Mesodermal cell (in vitro differentiated cells): ENCODE results near the gene AOPEP.
"Not testable (repeated sequence)": the region's sequence is repeated elsewhere in the genome, so short reads cannot be mapped to it uniquely, and the experiment has no call there.

ENCODE experiments used
- H3K27ac ChIP-seq: 2 replicates; pipeline ENCODE4 v1.7.0; 2013; ENCODE audit warnings: mild to moderate bottlenecking, low read depth, low read length, moderate library complexity; ENCODE audit not compliant: severe bottlenecking
- H3K36me3 ChIP-seq: 2 replicates; pipeline ENCODE4 v1.7.1; 2013; ENCODE audit warnings: mild to moderate bottlenecking, low read length, moderate library complexity; ENCODE audit not compliant: control insufficient read depth, insufficient read depth
- H3K4me1 ChIP-seq: one replicate; pipeline ENCODE4 v1.7.1; 2013; ENCODE audit warnings: mild to moderate bottlenecking, low read length; ENCODE audit not compliant: insufficient read depth, control insufficient read depth, poor library complexity, severe bottlenecking
- H3K4me3 ChIP-seq: 2 replicates; pipeline ENCODE4 v1.7.0; 2013; ENCODE audit warnings: low read length, control low read depth, mild to moderate bottlenecking; ENCODE audit not compliant: insufficient read depth, poor library complexity, severe bottlenecking; ENCODE audit errors: extremely low read depth
- H3K9me3 ChIP-seq: 2 replicates; pipeline ENCODE4 v1.7.1; 2013; ENCODE audit warnings: mild to moderate bottlenecking, low read length, moderate library complexity; ENCODE audit not compliant: control insufficient read depth
- WGBS, 2 experiments: methylation state at CpG; one replicate each; pipeline ENCODE4 v1.1.5; 2013; ENCODE audit warnings: missing lambda C conversion rate in 2 of 2; ENCODE audit not compliant: insufficient coverage in 2 of 2; 5-methylcytosine and 5-hydroxymethylcytosine counted together

The AOPEP gene

GRCh38 chr9:94826644-94827410 is 100.3 kb downstream of the AOPEP start:
- peaks cover 10% of the 10 kb centered on the region for H3K36me3 ChIP-seq
- no peaks in the 10 kb centered on the region for H3K9me3 ChIP-seq
- peaks cover 41% of the 10 kb centered on the region for H3K4me1 ChIP-seq
- no CpG with 5 or more reads among the region's 3 CpGs for WGBS, 2 experiments
- H3K4me3 ChIP-seq, result no peak overlapping the region
- peak overlapping the region; percentile 73 for H3K27ac ChIP-seq

GRCh38 chr9:94827584-94828304 is 101.2 kb downstream of the AOPEP start:
- H3K4me3 ChIP-seq, result no peak overlapping the region
- H3K4me1 ChIP-seq, result peaks cover 32% of the 10 kb centered on the region
- no peaks in the 10 kb centered on the region for H3K9me3 ChIP-seq
- H3K27ac ChIP-seq, result peak overlapping the region; percentile 73
- 86 to 89% methylated on average over 3 to 6 of the region's 8 CpGs for WGBS, 2 experiments
- peaks cover 10% of the 10 kb centered on the region for H3K36me3 ChIP-seq

DNA sequence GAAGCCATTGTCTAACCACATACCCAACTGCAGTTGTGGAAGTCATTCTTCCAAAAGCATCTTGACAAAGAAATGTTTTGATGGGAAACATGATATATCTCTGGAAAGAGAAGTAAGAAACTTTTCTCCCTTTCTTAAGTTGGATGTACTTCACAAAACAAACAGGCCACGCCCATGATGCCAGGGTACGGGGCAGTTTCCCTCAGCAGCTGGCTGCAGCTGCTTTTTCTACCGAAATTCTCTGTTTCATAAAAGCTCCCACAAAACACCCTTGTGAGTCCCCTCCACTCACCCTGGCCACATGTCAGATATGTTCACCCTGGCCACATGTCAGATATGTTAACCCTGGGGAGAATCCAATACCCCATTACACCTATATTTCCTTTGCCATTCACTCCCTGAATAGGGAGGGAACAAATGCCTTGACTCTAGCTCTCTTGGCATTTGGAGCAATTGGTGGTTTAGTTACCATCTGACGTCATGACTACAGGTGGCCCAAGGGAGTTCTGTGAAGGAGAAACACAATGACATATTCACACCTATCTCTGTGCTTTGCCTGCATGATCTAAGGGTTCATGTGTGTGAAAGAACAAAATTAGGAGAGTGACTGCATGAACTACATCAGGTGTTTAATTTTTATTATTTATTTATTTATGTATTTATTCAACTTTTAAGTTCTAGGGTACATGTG is 103.0 kb downstream of the AOPEP start:
- H3K4me1 ChIP-seq, result peaks cover 27% of the 10 kb centered on the region
- no peak overlapping the region for H3K4me3 ChIP-seq
- peaks cover 10% of the 10 kb centered on the region for H3K36me3 ChIP-seq
- no peak overlapping the region for H3K27ac ChIP-seq
- 93 to 100% methylated on average over 3 of the region's 4 CpGs for WGBS, 2 experiments
- H3K9me3 ChIP-seq, result no peaks in the 10 kb centered on the region

GRCh38 chr9:94830071-94830604 is 103.6 kb downstream of the AOPEP start:
- H3K4me3 ChIP-seq, H3K9me3 ChIP-seq, H3K27ac ChIP-seq: not testable (repeated sequence)
- WGBS, 2 experiments, result 0 to 100% methylated on average over 1 of the region's 3 CpGs
- H3K4me1 ChIP-seq, result peaks cover 21% of the 10 kb centered on the region
- peaks cover 10% of the 10 kb centered on the region for H3K36me3 ChIP-seq

DNA sequence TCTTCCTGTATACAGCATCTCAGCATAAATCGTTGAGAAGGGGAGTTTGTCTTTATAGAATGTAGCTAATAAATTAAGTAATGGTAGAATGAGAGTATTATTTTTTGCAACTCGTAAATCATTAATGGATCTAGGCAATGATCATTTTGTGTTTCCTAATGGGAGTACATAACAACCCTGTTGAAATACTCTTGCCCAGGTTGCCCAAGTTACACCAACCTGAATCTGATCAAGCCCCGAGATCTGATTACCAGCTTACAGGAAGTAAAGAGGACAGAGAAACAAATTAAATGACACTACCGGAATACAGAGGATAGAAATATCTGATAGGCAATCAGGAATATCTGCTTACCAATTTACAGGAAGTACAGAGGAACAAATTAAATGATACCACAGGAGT is 107.3 kb downstream of the AOPEP start:
- WGBS, 2 experiments, result 83% methylated on average over 4 of the region's 4 CpGs; no CpG with 5 or more reads in 1 of the 2 experiments
- no peak overlapping the region for H3K27ac ChIP-seq
- H3K36me3 ChIP-seq, result no peaks in the 10 kb centered on the region
- no peaks in the 10 kb centered on the region for H3K4me1 ChIP-seq
- H3K4me3 ChIP-seq, result no peak overlapping the region
- no peaks in the 10 kb centered on the region for H3K9me3 ChIP-seq

GRCh38 chr9:94837404-94837803 is 110.9 kb downstream of the AOPEP start:
- no peak overlapping the region for H3K4me3 ChIP-seq
- H3K27ac ChIP-seq, result no peak overlapping the region
- H3K4me1 ChIP-seq, result no peaks in the 10 kb centered on the region
- H3K36me3 ChIP-seq, result no peaks in the 10 kb centered on the region
- no peaks in the 10 kb centered on the region for H3K9me3 ChIP-seq
- 100% methylated on average over 1 of the region's 5 CpGs; no CpG with 5 or more reads in 1 of the 2 experiments for WGBS, 2 experiments

DNA sequence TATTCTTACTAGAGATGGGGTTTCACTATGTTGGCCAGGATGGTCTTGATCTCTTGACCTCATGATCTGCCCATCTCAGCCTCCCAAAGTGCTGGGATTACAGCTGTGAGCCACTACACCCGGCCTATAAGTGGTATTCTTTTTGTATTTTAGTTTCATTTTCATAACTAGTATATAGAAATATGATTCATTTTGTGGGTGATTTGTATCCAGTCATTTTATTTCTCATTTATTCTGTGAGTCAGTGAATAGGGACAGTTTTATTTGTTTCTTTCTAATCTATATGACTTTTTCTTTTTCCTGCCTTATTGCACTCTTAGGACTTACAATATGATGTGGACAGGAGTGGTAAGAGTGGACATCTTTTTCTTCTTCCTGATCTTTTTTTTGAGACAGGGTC is 112.9 kb downstream of the AOPEP start:
- no peak overlapping the region for H3K4me3 ChIP-seq
- no peak overlapping the region for H3K27ac ChIP-seq
- peaks cover 3% of the 10 kb centered on the region for H3K4me1 ChIP-seq
- no peaks in the 10 kb centered on the region for H3K36me3 ChIP-seq
- no CpG with 5 or more reads among the region's 1 CpG for WGBS, 2 experiments
- no peaks in the 10 kb centered on the region for H3K9me3 ChIP-seq

DNA sequence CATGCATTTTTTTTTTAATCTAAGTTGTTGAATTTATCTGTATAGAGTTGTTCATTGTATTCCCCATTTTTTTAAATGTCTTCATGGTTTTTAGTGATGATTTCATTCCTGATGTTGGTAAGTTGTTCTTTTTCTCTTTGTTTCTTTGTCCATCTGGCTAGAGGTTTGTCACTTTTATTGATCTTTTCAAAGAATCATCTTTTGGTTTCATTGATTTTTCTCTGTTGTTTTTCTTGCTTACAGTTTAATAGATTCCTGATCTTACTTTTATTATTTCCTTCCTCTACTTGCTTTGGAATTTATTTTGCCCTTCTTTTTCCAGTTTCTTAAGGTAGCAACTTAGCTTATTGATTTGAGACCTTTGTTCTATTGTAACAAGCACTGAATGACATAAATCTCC is 114.2 kb downstream of the AOPEP start:
- Histone ChIP-seq H3K9me3 (no peaks in the 10 kb centered on the region), H3K36me3 (no peaks in the 10 kb centered on the region), H3K27ac (no peak overlapping the region), H3K4me3 (no peak overlapping the region), H3K4me1 (peaks cover 3% of the 10 kb centered on the region)

DNA sequence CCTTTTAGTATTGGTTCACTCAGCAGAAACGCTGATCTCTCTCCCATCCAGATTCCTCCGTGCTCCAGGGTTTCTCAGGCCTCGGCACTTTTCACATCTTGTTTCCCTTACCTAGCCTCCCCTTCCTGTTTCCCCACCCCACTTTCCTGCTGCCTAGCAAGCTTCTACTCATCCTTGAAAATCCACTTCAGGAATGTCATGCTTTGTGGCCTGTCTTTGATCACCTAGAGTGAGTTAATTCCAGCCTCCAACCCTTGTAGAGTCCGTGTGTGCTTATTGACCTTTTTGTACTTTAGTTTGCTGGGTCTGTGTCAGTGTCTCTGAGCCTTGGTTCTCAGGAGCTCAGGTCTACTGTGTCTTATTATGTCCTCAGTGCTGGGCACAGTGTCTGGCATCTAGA is 116.6 kb downstream of the AOPEP start:
- 76 to 80% methylated on average over 3 to 4 of the region's 4 CpGs for WGBS, 2 experiments
- Histone ChIP-seq H3K36me3 (no peaks in the 10 kb centered on the region), H3K4me3 (no peak overlapping the region), H3K4me1 (peaks cover 3% of the 10 kb centered on the region), H3K27ac (peak overlapping the region; percentile 18), H3K9me3 (no peaks in the 10 kb centered on the region)

GRCh38 chr9:94846739-94847138 is 120.2 kb downstream of the AOPEP start:
- Histone ChIP-seq H3K27ac (no peak overlapping the region), H3K4me1 (peaks cover 3% of the 10 kb centered on the region), H3K36me3 (no peaks in the 10 kb centered on the region), H3K9me3 (no peaks in the 10 kb centered on the region), H3K4me3 (no peak overlapping the region)
- 92 to 100% methylated on average over 2 to 3 of the region's 3 CpGs for WGBS, 2 experiments
